Anterior cingulate cortex (tissue), 58 donors: Measurements from ENCODE around the gene CYP26C1.

ENCODE experiments used
- DNase-seq, 58 donors: peaks; one replicate each; lab custom pipeline; 2025; lab: John Stamatoyannopoulos, UW

Gene CYP26C1

DNA sequence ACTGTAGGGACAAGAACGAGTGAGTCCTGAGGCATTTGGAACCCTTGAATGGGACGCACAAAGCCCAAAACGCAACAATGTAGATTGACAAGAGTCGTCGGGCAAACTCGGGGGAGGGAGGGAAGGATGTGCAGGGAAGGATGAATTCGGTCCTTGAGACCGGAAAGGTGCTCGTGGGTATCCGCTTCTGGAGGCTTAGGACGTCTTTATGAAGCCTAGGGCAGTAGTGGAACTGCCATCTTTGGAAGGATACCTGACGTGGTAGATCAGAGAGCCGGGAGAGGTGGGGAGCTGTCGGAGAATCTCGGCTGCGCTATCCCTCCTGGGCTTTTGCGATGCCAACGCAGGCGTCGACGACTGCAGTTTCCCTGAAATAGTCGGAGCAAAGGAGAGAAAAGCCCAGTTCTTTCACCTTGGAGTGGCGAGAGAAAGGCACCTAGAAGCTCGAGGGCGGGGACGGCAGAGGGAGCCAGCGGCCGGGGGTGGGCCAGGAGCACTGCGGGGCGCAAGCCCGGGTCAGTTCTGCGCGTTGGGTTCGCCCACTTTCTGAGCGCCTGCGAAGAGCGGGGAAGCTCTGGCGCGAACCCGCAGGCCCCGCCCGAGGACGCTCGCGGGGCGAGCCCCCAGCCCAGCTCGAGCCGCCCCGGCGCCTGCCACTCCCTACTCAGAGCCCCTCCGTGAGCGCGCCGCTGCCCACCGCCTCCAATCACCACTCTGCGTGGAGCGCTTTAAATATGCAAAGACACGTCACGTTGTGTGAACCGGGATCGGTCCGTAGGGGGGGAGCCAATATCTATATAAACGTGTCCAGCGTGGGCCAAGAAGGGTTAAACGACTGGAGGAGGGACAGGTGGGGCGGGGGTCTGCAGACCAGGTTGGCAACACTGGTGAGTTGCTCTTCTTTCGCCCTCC, at the start of gene CYP26C1:
TSS of gene CYP26C1 (plus strand) at position 824 of the 912 bp plus-strand sequence. CDS start 466 bp downstream, outside the sequence.
- DNase-seq: no peak

GRCh38 chr10:93015722-93016121, 44.9 kb upstream of the CYP26C1 start:
- DNase-seq: no peak

DNA sequence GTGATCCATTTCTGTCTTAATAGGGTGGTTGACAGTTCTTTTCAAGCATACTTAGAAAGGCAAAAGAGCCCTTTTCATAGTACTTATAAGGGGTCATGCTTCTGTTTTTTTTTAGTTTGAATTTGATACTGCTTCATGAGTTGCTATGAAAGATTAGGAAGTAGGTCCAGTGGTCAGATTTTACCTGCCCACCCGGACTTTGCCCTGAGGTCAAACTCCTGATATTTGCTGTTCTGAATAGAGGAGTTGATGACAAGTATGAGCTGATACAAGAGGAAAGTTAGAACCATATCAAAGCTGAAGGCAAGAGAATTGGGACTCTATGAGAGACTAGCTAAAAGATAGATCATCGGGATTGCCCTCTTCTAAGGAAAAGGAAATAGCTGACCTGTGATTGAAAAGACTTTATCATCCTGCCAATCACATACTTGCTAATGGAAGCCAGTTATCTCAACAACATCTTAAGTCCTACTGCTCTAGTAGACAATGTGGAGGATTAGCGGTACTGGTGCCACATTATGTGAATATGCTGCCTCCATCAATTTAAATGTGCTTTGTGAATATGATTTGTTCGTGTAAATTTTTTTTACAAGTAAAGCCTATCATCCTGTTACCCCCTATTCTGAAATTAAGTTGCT, 37.5 kb upstream of the CYP26C1 start:
- no peak for DNase-seq

DNA sequence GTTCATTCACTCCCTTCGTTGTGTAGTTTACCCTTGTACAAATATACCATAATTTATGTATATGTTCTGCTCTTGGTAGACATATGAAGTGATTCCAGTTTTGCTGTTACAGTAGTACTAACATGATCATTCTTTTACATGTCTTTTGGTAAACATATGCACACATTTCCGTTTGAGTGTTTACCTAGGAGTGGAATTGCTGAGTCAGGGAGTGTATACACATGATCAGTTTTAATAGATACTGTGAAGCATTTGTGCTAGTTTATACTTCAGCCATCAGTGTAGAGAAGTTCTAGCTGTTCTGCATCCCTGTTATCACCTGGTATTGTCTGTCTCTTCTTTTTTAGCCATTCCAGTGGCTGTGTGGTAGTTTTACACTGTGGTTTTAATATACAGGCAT, 34.5 kb upstream of the CYP26C1 start:
- DNase-seq: no peak

- no peak for DNase-seq
Observed at GRCh38 chr10:93027508-93027907, 33.1 kb upstream of the CYP26C1 start.

DNA sequence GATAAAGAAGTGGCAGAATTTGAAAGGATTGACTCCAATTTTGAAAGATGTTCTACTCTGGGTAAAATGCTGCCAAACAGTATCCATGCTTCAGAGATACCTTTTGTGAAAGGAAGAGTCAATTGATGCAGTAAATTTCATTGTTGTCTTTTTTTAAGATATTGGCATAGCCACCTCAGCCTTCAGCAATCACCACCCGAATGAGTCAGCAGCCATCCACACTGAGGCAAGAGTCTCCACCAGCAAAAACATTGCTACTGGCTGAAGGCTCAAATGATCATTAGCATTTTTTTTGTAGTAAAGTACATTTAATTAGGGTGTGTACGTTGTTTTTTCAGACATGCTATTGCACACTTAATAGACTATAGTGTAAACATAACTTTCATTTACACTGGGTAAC, 31.7 kb upstream of the CYP26C1 start:
- no peak for DNase-seq

DNA sequence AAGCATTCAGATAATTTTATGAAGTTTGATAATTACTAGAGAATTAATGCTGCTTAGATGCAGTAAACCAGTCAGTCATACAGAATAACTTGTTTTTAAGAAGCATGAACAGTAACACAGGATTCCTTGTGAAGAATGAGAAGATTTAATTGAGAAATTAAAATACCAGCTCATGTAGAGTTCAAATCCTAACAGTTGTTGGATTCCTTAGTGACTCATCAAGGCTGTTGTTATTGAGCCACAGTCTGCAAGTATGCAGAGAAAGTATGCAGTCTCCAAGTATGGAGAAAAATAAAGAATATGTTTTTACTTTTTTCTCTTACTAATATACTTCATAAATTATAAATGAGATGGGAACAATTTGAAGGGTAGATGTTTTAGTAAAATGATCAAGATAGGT, 30.2 kb upstream of the CYP26C1 start:
- DNase-seq: no peak

DNA sequence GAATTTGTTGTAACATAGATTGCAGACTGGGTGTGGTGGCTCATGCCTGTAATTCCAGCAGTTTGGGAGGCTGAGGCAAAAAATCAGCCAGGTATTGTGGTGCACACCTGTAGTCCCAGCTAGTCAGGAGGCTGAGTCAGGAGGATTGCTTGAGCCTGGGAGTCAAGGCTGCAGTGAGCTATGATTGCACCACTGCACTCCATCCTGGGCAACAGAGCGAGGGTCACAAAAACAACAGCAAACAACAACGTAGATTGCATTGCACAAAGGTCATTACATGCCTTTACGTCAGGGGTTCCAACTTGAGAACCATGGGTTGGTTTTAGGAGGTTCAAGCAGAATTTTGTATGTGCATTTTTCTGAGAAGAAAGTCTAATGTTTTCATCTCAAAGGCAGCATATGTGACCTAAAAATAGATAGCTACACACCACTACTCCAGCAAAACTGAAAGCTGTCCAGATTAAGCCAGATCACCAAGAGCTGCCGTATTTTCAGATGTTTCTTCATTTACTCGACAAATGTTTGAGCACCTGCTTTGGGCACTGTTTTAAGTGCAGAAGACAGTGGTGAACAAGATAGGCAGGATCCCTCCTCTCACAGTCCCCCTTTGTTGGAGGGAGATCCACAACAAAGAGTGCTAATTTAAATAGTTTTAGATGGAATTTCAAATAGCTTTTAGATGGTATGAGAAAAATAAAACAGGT, 28.3 kb upstream of the CYP26C1 start:
- DNase-seq: peak in 2 of 58 donors; percentile 0 to 6

GRCh38 chr10:93032809-93033137, 27.8 kb upstream of the CYP26C1 start:
- DNase-seq: no peak

DNA sequence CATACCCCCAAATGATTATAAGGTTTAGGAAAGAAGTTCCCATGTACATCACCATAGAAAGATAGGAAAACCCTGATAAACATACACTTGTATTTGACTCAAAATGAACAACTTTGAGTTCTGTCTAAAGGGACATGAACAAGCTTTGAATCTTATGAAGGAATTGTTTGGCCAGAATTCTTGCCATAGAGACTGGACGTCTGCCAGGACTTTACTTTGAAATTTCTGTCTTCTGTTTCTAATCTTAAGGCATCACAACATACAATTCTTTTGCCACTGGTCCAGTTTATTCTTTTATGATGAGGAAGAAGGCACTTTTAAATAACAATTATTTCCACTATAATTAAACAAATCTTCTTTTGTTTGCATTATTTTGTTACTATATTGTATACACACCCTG, 26.2 kb upstream of the CYP26C1 start:
- no peak for DNase-seq

DNA sequence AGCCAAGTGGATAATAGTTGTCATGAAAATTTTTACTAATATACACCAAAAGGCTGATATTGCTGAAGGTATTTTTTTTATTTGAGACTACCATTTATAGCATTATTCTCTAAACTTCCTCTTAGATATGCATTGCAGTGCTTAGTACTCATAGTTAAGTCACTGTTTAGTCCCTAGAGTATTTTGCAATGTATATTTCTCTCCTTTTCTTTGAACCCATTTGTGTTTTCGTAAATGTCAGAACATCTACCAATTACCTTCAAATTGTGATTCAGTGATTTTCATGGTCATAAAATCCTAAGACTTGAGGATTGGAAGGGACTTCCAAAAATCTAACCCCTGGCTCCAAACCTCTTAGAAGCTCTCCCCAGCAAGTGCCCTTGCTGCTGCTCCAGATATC, 21.5 kb upstream of the CYP26C1 start:
- no peak for DNase-seq

- peak in 1 of 58 donors; percentile 18 for DNase-seq
Observed at GRCh38 chr10:93039721-93040120, 20.9 kb upstream of the CYP26C1 start.

- DNase-seq: no peak
Observed at GRCh38 chr10:93054486-93054885, 6.1 kb upstream of the CYP26C1 start.

- no peak for DNase-seq
Observed at GRCh38 chr10:93058139-93058538, 2.5 kb upstream of the CYP26C1 start.

DNA sequence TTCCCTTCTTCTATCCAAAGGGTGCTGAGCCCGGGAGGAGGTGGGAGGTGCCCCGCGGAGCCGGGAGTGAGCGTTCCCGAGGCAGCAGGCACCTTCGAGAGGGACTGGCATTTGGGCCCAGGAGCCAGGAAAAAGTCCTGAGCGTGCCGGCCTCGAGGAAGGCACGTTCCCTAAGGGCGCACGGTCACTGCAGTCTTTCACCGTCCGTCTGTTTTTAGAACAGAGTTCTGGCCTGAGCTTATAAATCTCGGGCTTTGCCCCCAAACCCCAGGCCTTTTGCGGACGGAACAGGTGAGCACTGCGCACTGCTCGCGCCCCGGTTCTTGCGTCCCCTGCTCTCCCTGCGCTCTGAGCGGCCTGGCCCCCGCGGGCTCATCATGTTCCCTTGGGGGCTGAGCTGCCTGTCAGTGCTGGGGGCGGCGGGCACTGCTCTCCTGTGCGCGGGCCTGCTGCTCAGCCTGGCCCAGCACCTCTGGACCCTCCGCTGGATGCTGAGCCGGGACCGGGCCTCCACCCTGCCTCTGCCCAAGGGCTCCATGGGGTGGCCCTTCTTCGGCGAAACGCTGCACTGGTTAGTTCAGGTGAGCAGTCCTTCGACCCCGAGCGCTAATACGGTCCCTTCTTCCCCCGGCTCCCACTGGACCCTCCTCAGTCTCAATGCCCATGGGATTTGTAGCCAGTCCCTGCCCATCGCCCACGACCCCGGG, 442 bp downstream of the CYP26C1 start:
- no peak for DNase-seq

GRCh38 chr10:93061594-93062513, 1.3 kb downstream of the CYP26C1 start:
- DNase-seq: no peak

GRCh38 chr10:93062514-93063143, 2.0 kb downstream of the CYP26C1 start:
- DNase-seq: no peak

DNA sequence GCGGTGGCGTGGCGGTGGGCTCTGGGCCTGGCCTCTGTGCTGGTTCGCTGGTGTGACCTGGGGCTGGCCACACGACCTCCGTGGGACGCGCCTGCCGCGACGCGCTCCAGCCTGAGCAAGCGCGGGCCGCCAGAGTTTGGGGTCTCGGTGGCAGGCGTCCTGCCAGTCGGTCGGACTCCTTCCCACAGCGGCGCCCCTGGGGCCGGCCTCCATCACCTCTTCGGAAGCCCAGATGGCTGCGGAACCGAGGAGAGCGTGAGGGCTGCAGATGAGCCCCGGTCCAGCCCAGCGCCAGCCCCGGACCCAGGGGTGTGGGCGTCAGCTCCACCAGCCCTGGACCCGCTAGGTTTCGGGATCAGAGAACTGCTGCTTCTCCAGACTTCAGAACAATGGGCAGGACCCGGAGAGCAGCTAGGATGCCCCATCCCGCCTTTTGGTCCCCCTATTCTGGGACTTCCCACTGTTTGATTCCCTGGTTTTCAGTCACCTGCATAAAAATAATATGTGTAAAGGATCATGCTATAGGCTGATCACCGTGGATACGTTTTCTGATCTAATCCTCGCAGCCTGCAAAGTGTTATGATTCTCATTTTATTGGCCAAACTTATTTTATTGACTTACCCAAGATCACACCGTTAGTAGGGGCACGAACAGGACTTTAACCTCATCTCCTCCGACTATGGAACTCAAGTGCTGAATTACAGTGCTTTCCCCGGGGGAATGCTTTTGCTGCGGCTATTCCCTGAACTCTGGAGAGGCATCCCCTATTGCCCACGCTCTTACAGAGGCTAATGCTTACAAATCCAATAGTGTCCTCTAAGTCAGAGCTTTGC, 2.8 kb downstream of the CYP26C1 start:
- DNase-seq: no peak
